Right lobe of liver (tissue), 4 donors: ENCODE measurements around the gene ZFP28.

Experiments
- POLR2A ChIP-seq: fragments of 450-650 bp; IDR thresholded peaks from one replicate; pipeline ENCODE4 v1.6.1; 2017; ENCODE audit warnings: antibody characterized with exemption, mild to moderate bottlenecking
- TF ChIP-seq, protein P1 (sequence below), 4 donors: fragments of 200-600 bp in 3 of 4; fragments of 450-650 bp in 1 of 4; IDR thresholded peaks; one replicate each; pipeline versions ENCODE4 v1.5.1 to v1.8.0; 2016 to 2022; ENCODE audit warnings: antibody characterized with exemption in 4 of 4, mild to moderate bottlenecking in 2 of 4
- donor health status: DM: no; HTN: no; CAD: no.
- donor health status: DM: no; HTN: no; CAD: no.
- donor health status: DM: no; HTN: yes; CAD: no.

DNA sequence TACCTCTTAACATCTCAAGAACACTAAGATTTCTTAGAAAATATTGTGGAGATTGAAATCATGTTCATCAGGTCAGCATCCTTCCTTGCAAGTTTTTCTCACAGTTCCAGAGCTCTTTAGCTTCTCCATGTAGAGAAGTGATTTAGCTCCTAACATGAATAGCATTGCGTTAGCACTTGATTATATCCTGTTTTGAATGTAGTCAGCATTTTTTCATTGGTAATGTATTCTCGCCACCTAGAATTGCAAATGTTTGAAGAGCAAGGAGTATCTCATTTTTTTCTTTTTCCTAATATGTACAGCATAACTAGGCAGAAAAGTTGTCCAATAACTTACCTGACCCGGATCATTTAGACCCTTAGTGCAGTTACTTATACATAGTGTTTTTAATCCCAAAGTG lies 35.2 kb downstream of the ZFP28 start:
- TF ChIP-seq, protein P1, sequence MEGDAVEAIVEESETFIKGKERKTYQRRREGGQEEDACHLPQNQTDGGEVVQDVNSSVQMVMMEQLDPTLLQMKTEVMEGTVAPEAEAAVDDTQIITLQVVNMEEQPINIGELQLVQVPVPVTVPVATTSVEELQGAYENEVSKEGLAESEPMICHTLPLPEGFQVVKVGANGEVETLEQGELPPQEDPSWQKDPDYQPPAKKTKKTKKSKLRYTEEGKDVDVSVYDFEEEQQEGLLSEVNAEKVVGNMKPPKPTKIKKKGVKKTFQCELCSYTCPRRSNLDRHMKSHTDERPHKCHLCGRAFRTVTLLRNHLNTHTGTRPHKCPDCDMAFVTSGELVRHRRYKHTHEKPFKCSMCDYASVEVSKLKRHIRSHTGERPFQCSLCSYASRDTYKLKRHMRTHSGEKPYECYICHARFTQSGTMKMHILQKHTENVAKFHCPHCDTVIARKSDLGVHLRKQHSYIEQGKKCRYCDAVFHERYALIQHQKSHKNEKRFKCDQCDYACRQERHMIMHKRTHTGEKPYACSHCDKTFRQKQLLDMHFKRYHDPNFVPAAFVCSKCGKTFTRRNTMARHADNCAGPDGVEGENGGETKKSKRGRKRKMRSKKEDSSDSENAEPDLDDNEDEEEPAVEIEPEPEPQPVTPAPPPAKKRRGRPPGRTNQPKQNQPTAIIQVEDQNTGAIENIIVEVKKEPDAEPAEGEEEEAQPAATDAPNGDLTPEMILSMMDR (IDR thresholded peaks at IDR 0.05): no peak
- TF ChIP-seq POLR2A: no peak
